ENCODE data around the gene KCP. TPM values are rescaled to one million over a fixed set of nuclear protein-coding genes. Genes with fewer than 3 reads are reported as not detected.
A peak's percentile ranks its signal among the peaks of the same experiment; 100 is the strongest.

The KCP gene
- total RNA-seq, 1 experiment from 2014 or later: 0.50 TPM

DNA sequence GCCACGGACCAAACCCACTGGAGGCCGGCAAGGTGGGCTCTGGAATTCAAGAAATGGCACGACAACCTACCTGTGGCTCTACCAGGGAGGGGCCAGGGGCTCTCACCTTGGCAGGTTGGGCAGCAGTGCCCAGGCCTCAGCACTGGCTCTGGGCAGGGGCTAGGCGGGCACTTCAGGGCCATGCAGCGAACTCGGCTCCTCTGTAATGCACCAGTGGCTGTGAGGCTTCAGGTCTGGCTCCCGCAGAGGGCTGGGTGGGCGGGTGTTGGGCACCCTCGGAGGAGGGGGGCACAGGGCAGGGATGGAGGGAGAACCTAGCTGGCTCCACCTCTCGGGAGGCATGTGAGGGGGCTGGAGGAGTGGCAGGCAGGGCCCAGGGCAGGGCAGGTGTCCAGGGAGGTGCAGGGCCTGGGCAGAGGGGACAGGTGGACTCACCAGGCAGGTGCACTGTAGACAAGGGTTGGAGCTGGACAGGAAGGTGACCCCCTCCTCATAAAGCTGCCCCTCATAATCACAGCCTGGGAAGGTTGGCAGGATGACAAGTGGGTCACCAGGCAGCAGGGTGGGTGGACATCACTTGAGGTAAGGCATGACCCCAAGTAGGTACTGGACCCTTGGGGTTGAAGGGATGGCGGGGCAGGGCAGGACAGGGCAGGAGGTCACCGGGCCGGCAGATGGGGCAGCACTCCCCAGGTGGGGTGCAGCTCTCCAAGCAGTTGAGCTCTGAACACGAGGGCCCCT is 6.7 kb downstream of the KCP start:
- Mint-ChIP-seq H3K27ac (ENCODE audit: unreplicated experiment) (no peak overlapping the region), H3K4me3 (ENCODE audit: unreplicated experiment) (no peak overlapping the region), H3K27me3 (ENCODE audit: insufficient read depth, unreplicated experiment) (no peaks in the 10 kb centered on the region), H3K4me1 (ENCODE audit: low read depth, unreplicated experiment) (peaks cover 8% of the 10 kb centered on the region), H3K36me3 (ENCODE audit: insufficient read depth, unreplicated experiment) (no peaks in the 10 kb centered on the region), H3K9me3 (ENCODE audit: unreplicated experiment) (no peaks in the 10 kb centered on the region)
- no peak for DNase-seq
- Histone ChIP-seq H3K27me3 (replicated peaks; ENCODE audit: control insufficient read depth, insufficient read depth, low read length) (no peaks in the 10 kb centered on the region), H3K4me1 (no peaks in the 10 kb centered on the region), H3K36me3 (ENCODE audit: control insufficient read depth, insufficient read depth, low read length) (no peaks in the 10 kb centered on the region), H3K4me3 (ENCODE audit: low read depth, low read length) (no peak overlapping the region), H3K9me3 (no peaks in the 10 kb centered on the region)
- no TSS peak for BruUV-seq (replicated peaks)
- intact Hi-C loops (cut with micrococcal nuclease; ENCODE audit: unreplicated experiment): loop anchor here (1.0 to 5.0 kb wide), 2 partner anchors 44 to 188 kb away; no protein-coding TSS in a partner anchor
- TF ChIP-seq, protein P1, sequence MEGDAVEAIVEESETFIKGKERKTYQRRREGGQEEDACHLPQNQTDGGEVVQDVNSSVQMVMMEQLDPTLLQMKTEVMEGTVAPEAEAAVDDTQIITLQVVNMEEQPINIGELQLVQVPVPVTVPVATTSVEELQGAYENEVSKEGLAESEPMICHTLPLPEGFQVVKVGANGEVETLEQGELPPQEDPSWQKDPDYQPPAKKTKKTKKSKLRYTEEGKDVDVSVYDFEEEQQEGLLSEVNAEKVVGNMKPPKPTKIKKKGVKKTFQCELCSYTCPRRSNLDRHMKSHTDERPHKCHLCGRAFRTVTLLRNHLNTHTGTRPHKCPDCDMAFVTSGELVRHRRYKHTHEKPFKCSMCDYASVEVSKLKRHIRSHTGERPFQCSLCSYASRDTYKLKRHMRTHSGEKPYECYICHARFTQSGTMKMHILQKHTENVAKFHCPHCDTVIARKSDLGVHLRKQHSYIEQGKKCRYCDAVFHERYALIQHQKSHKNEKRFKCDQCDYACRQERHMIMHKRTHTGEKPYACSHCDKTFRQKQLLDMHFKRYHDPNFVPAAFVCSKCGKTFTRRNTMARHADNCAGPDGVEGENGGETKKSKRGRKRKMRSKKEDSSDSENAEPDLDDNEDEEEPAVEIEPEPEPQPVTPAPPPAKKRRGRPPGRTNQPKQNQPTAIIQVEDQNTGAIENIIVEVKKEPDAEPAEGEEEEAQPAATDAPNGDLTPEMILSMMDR (IDR thresholded peaks at IDR 0.05; ENCODE audit: insufficient read depth in 1 of 2, low read depth in 1 of 2, low read length in 1 of 2, severe bottlenecking in 1 of 2, unreplicated experiment in 1 of 2): no peak
- POLR2A ChIA-PET: no interaction called here
- CTCF ChIA-PET: interaction anchor here (1.7 kb wide), 1 partner anchor 188 kb away, joined by 9 read pairs; no protein-coding TSS in a partner anchor

DNA sequence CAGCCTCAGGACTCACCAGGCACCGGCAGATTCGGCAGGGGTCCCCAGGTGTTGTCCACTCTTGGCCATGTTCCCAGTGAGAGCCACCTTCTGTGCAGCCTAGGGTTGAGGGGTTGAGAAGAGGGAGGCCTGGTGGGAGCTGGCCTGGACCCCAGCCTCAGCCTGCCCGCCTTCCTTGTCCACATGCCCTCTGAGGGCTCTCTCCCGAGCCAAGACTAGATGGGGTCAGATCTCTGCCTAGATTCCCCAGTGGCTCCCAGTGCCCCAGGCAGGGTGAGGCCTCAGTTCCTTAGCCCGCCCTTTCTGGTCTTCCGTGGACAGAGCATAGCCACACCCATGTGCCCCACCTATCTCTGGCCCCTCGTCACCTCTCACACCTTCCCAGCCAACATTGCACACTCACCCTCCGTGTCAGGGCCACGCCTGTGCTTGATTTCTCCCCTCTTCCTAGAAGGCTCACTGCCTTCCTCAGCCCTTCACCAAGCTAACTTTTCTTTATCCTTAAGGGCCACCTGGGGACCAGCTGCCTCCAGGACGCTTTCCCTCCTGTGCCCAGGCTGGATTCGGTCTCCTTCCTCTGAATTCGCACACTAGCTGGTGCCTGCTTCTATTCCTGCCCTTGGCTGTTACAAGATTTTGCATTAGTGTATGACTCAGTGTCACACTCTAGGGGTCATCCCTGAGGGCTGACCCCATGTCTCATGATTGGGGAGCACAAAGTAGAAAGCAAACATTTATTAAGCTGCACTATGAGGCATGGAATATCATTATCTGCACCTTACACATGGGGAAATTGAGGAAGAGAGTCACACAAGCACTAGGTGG is 7.5 kb downstream of the KCP start:
- Histone ChIP-seq H3K4me1 (no peaks in the 10 kb centered on the region), H3K4me3 (ENCODE audit: low read depth, low read length) (no peak overlapping the region), H3K36me3 (ENCODE audit: control insufficient read depth, insufficient read depth, low read length) (no peaks in the 10 kb centered on the region), H3K27me3 (replicated peaks; ENCODE audit: control insufficient read depth, insufficient read depth, low read length) (no peaks in the 10 kb centered on the region), H3K9me3 (no peaks in the 10 kb centered on the region)
- Mint-ChIP-seq H3K4me3 (ENCODE audit: unreplicated experiment) (no peak overlapping the region), H3K27ac (ENCODE audit: unreplicated experiment) (no peak overlapping the region), H3K36me3 (ENCODE audit: insufficient read depth, unreplicated experiment) (no peaks in the 10 kb centered on the region), H3K4me1 (ENCODE audit: low read depth, unreplicated experiment) (peaks cover 8% of the 10 kb centered on the region), H3K9me3 (ENCODE audit: unreplicated experiment) (no peaks in the 10 kb centered on the region), H3K27me3 (ENCODE audit: insufficient read depth, unreplicated experiment) (no peaks in the 10 kb centered on the region)
- DNase-seq: peak in 1 of 2 experiments; percentile 43
- TF ChIP-seq, protein P1 (IDR thresholded peaks at IDR 0.05; ENCODE audit: insufficient read depth in 1 of 2, low read depth in 1 of 2, low read length in 1 of 2, severe bottlenecking in 1 of 2, unreplicated experiment in 1 of 2): no peak
- CTCF ChIA-PET: interaction anchor here (1.7 kb wide), 1 partner anchor 189 kb away, joined by 9 read pairs; no protein-coding TSS in a partner anchor
- intact Hi-C loops (cut with micrococcal nuclease; ENCODE audit: unreplicated experiment): loop anchor here (5.0 kb wide), 1 partner anchor 44 kb away; no protein-coding TSS in a partner anchor
- no TSS peak for BruUV-seq (replicated peaks)
- POLR2A ChIA-PET: no interaction called here

DNA sequence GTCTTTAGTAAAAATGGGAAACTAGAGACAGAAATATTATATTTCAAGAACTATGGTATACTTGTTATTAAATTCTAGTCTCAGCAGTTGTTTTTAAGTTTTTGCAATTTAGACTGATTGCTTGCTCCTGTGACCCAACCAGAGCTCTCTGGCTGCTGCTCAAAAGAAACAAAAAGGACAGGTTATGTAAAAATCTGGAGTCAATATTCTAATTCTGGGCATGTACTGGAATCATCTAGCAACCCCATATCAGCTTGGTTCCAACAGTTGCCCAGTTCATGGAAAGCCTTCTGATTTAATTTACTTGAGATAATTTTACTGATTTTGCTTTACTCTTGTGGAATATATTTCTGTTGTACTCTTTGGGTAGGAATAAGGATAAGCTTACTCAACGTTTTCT is 10.3 kb downstream of the KCP start:
- Histone ChIP-seq H3K4me3 (ENCODE audit: low read depth, low read length) (no peak overlapping the region), H3K4me1 (no peaks in the 10 kb centered on the region), H3K36me3 (ENCODE audit: control insufficient read depth, insufficient read depth, low read length) (no peaks in the 10 kb centered on the region), H3K9me3 (no peaks in the 10 kb centered on the region), H3K27me3 (replicated peaks; ENCODE audit: control insufficient read depth, insufficient read depth, low read length) (no peaks in the 10 kb centered on the region)
- ChIA-PET CTCF (no interaction called here), POLR2A (no interaction called here)
- peaks cover 8% of the 10 kb centered on the region for H3K4me1 Mint-ChIP-seq (ENCODE audit: low read depth, unreplicated experiment)
- DNase-seq: no peak
- H3K36me3 Mint-ChIP-seq (ENCODE audit: insufficient read depth, unreplicated experiment): no peaks in the 10 kb centered on the region
- BruUV-seq (replicated peaks): no TSS peak
- TF ChIP-seq, protein P1 (IDR thresholded peaks at IDR 0.05; ENCODE audit: insufficient read depth in 1 of 2, low read depth in 1 of 2, low read length in 1 of 2, severe bottlenecking in 1 of 2, unreplicated experiment in 1 of 2): no peak
- H3K4me3 Mint-ChIP-seq (ENCODE audit: unreplicated experiment): no peak overlapping the region
- H3K27ac Mint-ChIP-seq (ENCODE audit: unreplicated experiment): no peak overlapping the region
- H3K9me3 Mint-ChIP-seq (ENCODE audit: unreplicated experiment): no peaks in the 10 kb centered on the region
- intact Hi-C loops (cut with micrococcal nuclease; ENCODE audit: unreplicated experiment): loop anchor here (5.0 kb wide), 1 partner anchor 47 kb away; no protein-coding TSS in a partner anchor
- H3K27me3 Mint-ChIP-seq (ENCODE audit: insufficient read depth, unreplicated experiment): no peaks in the 10 kb centered on the region

Data from Caco-2 (cell line).